HCT116 (cell line): Measurements from ENCODE around the gene GJA10. TPM values are rescaled to one million over a fixed set of nuclear protein-coding genes. Genes with fewer than 3 reads are reported as not detected.

Source experiments
- ATAC-seq: fragments of 200-7000 bp; cut with Tn5 transposase; 2 replicates; pipeline ENCODE4 v1.9.1; 2020; ENCODE audit warnings: mild to moderate bottlenecking, moderate library complexity
- BruUV-seq: library from RNA; stranded (reverse); fragments of 400-500 nt; replicated peaks from 2 replicates; lab custom pipeline; 2021; lab: Mats Ljungman, UMichigan
- CTCF ChIA-PET: fragments of 300-600 bp; sonication (Branson Sonifier 250); formaldehyde crosslinking; loops from one replicate; lab custom pipeline; 2021; ENCODE audit warnings: antibody characterized with exemption; lab: Charles Lee
- POLR2A ChIA-PET: fragments of 300-600, 350-600 bp; sonication (Branson Sonifier 250); formaldehyde crosslinking; loops from one replicate; lab custom pipeline; 2021; ENCODE audit warnings: antibody characterized with exemption; lab: Charles Lee
- RAD21 ChIA-PET, 2 experiments: fragments of 300-600 bp; sonication (Branson Sonifier 250); formaldehyde crosslinking; loops; one replicate each; lab custom pipeline; 2023; ENCODE audit warnings: low total read pairs in 2 of 2; ENCODE audit not compliant: uncharacterized antibody in 2 of 2, unreplicated experiment in 2 of 2, low non-redundant PET in 1 of 2; lab: Charles Lee
- DNase-seq: peaks from one replicate; pipeline ENCODE4 v3.0.0-alpha.2; 2010; ENCODE audit warnings: low read depth, low spot score
- H2AFZ ChIP-seq: fragments of 200-600 bp; shearing (Covaris generic), sonication (generic); 2 replicates; pipeline ENCODE4 v1.6.1; 2017; ENCODE audit warnings: low read depth, mixed run types, mixed read lengths, antibody characterized with exemption, low read length; ENCODE audit not compliant: poor library complexity, severe bottlenecking
- H3K27ac ChIP-seq: 2 replicates; pipeline ENCODE4 v1.5.1; 2012; ENCODE audit warnings: low read depth, low read length
- H3K27me3 ChIP-seq: fragments of 200-600 bp; sonication (generic); 2 replicates; pipeline ENCODE4 v1.6.1; 2016; ENCODE audit warnings: mixed run types, low read length, mixed read lengths; ENCODE audit not compliant: insufficient read depth
- H3K36me3 ChIP-seq, 2 experiments: fragments of 200-500 bp in 1 of 2; fragments of 200-600 bp in 1 of 2; sonication (Bioruptor generic) in 1 of 2; sonication (generic) in 1 of 2; 2 replicates each; pipeline versions ENCODE4 v1.5.1 to v1.6.1; 2014 to 2016; ENCODE audit warnings: low read length in 2 of 2, inconsistent platforms in 1 of 2, mixed read lengths in 1 of 2, mixed run types in 1 of 2; ENCODE audit not compliant: insufficient read depth in 2 of 2, control insufficient read depth in 1 of 2
- H3K4me1 ChIP-seq, 2 experiments: fragments of 200-600 bp in 1 of 2; sonication (generic) in 1 of 2; 2 replicates each; pipeline versions ENCODE4 v1.5.1 to v1.6.1; 2012 to 2017; ENCODE audit warnings: low read length in 2 of 2, inconsistent platforms in 1 of 2, mild to moderate bottlenecking in 1 of 2, mixed read lengths in 1 of 2, mixed run types in 1 of 2, moderate library complexity in 1 of 2; ENCODE audit not compliant: insufficient read depth in 2 of 2, control insufficient read depth in 1 of 2
- H3K4me2 ChIP-seq: fragments of 200-600 bp; sonication (generic); 2 replicates; pipeline ENCODE4 v1.6.1; 2017; ENCODE audit warnings: mixed run types, low read length, mixed read lengths
- H3K4me3 ChIP-seq, 2 experiments: fragments of 200-600 bp in 1 of 2; sonication (generic) in 1 of 2; replicated peaks in 1 of 2; 2 replicates each; pipeline ENCODE4 v1.5.1; 2011 to 2016; ENCODE audit warnings: low read length in 2 of 2, control low read depth in 1 of 2, low read depth in 1 of 2, mild to moderate bottlenecking in 1 of 2, mixed read lengths in 1 of 2, mixed run types in 1 of 2
- H3K79me2 ChIP-seq: fragments of 200-600 bp; sonication (generic); 2 replicates; pipeline ENCODE4 v1.6.1; 2017; ENCODE audit warnings: mild to moderate bottlenecking, mixed run types, low read length, moderate library complexity, mixed read lengths; ENCODE audit not compliant: insufficient read depth
- H3K9ac ChIP-seq: fragments of 200-600 bp; sonication (generic); 2 replicates; pipeline ENCODE4 v1.6.1; 2016; ENCODE audit warnings: low read length, mixed read lengths
- H3K9me2 ChIP-seq: fragments of 200-600 bp; sonication (generic), shearing (Covaris generic); 2 replicates; pipeline ENCODE4 v1.6.1; 2017; ENCODE audit warnings: mixed run types, mild to moderate bottlenecking, moderate library complexity; ENCODE audit not compliant: insufficient read depth
- H3K9me3 ChIP-seq, 2 experiments: fragments of 200-500 bp in 1 of 2; fragments of 200-600 bp in 1 of 2; sonication (Bioruptor generic) in 1 of 2; sonication (generic) in 1 of 2; 2 replicates each; pipeline ENCODE4 v1.6.1; 2014 to 2017; ENCODE audit warnings: low read length in 2 of 2, mixed read lengths in 2 of 2, inconsistent platforms in 1 of 2, low read depth in 1 of 2, mild to moderate bottlenecking in 1 of 2, mixed run types in 1 of 2, moderate library complexity in 1 of 2; ENCODE audit not compliant: control insufficient read depth in 1 of 2, insufficient read depth in 1 of 2
- H4K20me1 ChIP-seq: fragments of 200-600 bp; sonication (generic), shearing (Covaris generic); 2 replicates; pipeline ENCODE4 v1.6.1; 2017; ENCODE audit warnings: mixed run types, mild to moderate bottlenecking, moderate library complexity; ENCODE audit not compliant: insufficient read depth
- CEBPB ChIP-seq: IDR thresholded peaks from 2 replicates; pipeline ENCODE4 v1.6.1; 2012; ENCODE audit warnings: low read depth
- EZH2 ChIP-seq: fragments of 200-600 bp; sonication (generic); IDR thresholded peaks from 2 replicates; pipeline ENCODE4 v1.6.1; 2017; ENCODE audit warnings: antibody characterized with exemption, mixed run types
- JUND ChIP-seq: IDR thresholded peaks from 2 replicates; pipeline ENCODE4 v1.6.1; 2012
- MAX ChIP-seq: IDR thresholded peaks from 2 replicates; pipeline ENCODE4 v1.6.1; 2012
- RAD21 ChIP-seq: IDR thresholded peaks from 2 replicates; pipeline ENCODE4 v1.6.1; 2012; ENCODE audit warnings: low read depth, mild to moderate bottlenecking
- REST ChIP-seq: IDR thresholded peaks from 2 replicates; pipeline ENCODE4 v1.6.1; 2012; ENCODE audit warnings: low read depth
- SIN3A ChIP-seq: IDR thresholded peaks from 2 replicates; pipeline ENCODE4 v1.6.1; 2012; ENCODE audit warnings: low read depth
- SP1 ChIP-seq: IDR thresholded peaks from 2 replicates; pipeline ENCODE4 v1.6.1; 2012; ENCODE audit warnings: low read depth
- SRF ChIP-seq: IDR thresholded peaks from 2 replicates; pipeline ENCODE4 v1.6.1; 2012; ENCODE audit warnings: low read depth
- TCF7L2 ChIP-seq: IDR thresholded peaks from 2 replicates; pipeline ENCODE4 v1.7.0; 2011; ENCODE audit warnings: borderline replicate concordance, inconsistent platforms; ENCODE audit not compliant: insufficient read depth, insufficient read length; ENCODE audit errors: extremely low read depth
- intact Hi-C: fragments of 100-400 bp; cut with micrococcal nuclease; formaldehyde crosslinking; loops from 2 replicates; pipeline ENCODE4 v1.10.0; 2022
- total RNA-seq: library from RNA; stranded (reverse); gene quantifications from one replicate; pipeline ENCODE4 v1.2.1, GENCODE V29; 2021; ENCODE audit not compliant: unreplicated experiment

GJA10 gene
- total RNA-seq, 1 experiment from 2014 or later: not detected

GRCh38 chr6:89916136-89916920, 22.1 kb downstream of the GJA10 start:
- Histone ChIP-seq H3K4me2 (no peak overlapping the region), H3K9ac (no peak overlapping the region), H3K9me3 (no peaks in the 10 kb centered on the region), H3K4me1 (peaks cover 0 to 3% of the 10 kb centered on the region in 2 experiments; a peak in 1 of 4 replicates), H3K9me2 (no peaks in the 10 kb centered on the region), H2AFZ (no peak overlapping the region), H3K36me3 (no peaks in the 10 kb centered on the region), H3K4me3 (no peak overlapping the region), H3K27ac (no peak overlapping the region), H4K20me1 (no peaks in the 10 kb centered on the region), H3K79me2 (no peaks in the 10 kb centered on the region), H3K27me3 (no peaks in the 10 kb centered on the region)
- BruUV-seq: no TSS peak
- intact Hi-C loops: no loop called here
- DNase-seq (no peak), ATAC-seq (no peak)
- RAD21 ChIA-PET: no interaction called here
- POLR2A ChIA-PET: no interaction called here
- TF ChIP-seq SIN3A (no peak), SP1 (no peak), RAD21 (no peak), REST (no peak), CEBPB (no peak)
- CTCF ChIA-PET: no interaction called here

- H3K79me2 ChIP-seq: no peaks in the 10 kb centered on the region
- no peak overlapping the region for H3K27ac ChIP-seq
- RAD21 ChIA-PET: no interaction called here
- no peaks in the 10 kb centered on the region for H3K27me3 ChIP-seq
- CTCF ChIA-PET: no interaction called here
- no peaks in the 10 kb centered on the region for H3K9me3 ChIP-seq
- no peak overlapping the region for H2AFZ ChIP-seq
- no peaks in the 10 kb centered on the region for H4K20me1 ChIP-seq
- intact Hi-C loops: no loop called here
- ATAC-seq (no peak), DNase-seq (no peak)
- no peaks in the 10 kb centered on the region for H3K36me3 ChIP-seq
- no peak overlapping the region for H3K9ac ChIP-seq
- POLR2A ChIA-PET: no interaction called here
- H3K4me1 ChIP-seq: peaks cover 2 to 12% of the 10 kb centered on the region in 2 experiments; a peak in 3 of 4 replicates
- no peak overlapping the region for H3K4me2 ChIP-seq
- no peak overlapping the region for H3K4me3 ChIP-seq
- TF ChIP-seq MAX (no peak), SRF (no peak), SIN3A (no peak), RAD21 (no peak), EZH2 (no peak), TCF7L2 (no peak), JUND (no peak)
- H3K9me2 ChIP-seq: no peaks in the 10 kb centered on the region
- BruUV-seq: no TSS peak
These were observed 22.9 kb downstream of the GJA10 start for GRCh38 chr6:89917216-89917615.
